ENCODE results near the gene SMC1B. TPM values are rescaled to one million over a fixed set of nuclear protein-coding genes. Genes with fewer than 3 reads are reported as not detected.
"Not testable (repeated sequence)": the region's sequence is repeated elsewhere in the genome, so short reads cannot be mapped to it uniquely, and the experiment has no call there.

SMC1B gene
- total RNA-seq, 4 donors from 2014 or later = 0.35 TPM; not detected in 3

- H3K36me3 ChIP-seq = no peaks in the 10 kb centered on the region
- no peaks in the 10 kb centered on the region for H3K27me3 ChIP-seq
- H3K4me3 ChIP-seq = no peak overlapping the region
- no peaks in the 10 kb centered on the region for H3K4me1 ChIP-seq
- H3K9me3 ChIP-seq = no peaks in the 10 kb centered on the region
- intact Hi-C loops (cut with DNase I; ENCODE audit: low total_unique reads) = loop anchor here (5.0 kb wide), 1 partner anchor 110 kb away; no protein-coding TSS in a partner anchor
- DNase-seq = no peak
- H3K27ac ChIP-seq = no peak overlapping the region
- TF ChIP-seq CTCF (IDR thresholded peaks at IDR 0.05) (no peak), POLR2A (IDR thresholded peaks at IDR 0.05) (no peak)
Observed at GRCh38 chr22:45442116-45442515, 28.7 kb upstream of the SMC1B start.

GRCh38 chr22:45441138-45441537, 27.7 kb upstream of the SMC1B start:
- Histone ChIP-seq H3K4me3 (no peak overlapping the region), H3K9me3 (no peaks in the 10 kb centered on the region), H3K27ac (peak overlapping the region; percentile 49 to 59), H3K27me3 (no peaks in the 10 kb centered on the region), H3K4me1 (no peaks in the 10 kb centered on the region), H3K36me3 (no peaks in the 10 kb centered on the region)
- intact Hi-C loops (cut with DNase I; ENCODE audit: low total_unique reads) = loop anchor here (5.0 kb wide), 1 partner anchor 111 kb away; no protein-coding TSS in a partner anchor
- DNase-seq = peak; percentile 73
- TF ChIP-seq POLR2A (IDR thresholded peaks at IDR 0.05) (no peak), CTCF (IDR thresholded peaks at IDR 0.05) (peak; percentile 71 to 87 (median 72))

GRCh38 chr22:45440688-45441087, 27.3 kb upstream of the SMC1B start:
- H3K9me3 ChIP-seq, H3K4me1 ChIP-seq, H3K36me3 ChIP-seq, DNase-seq, H3K27me3 ChIP-seq, H3K4me3 ChIP-seq: not testable (repeated sequence)
- intact Hi-C loops (cut with DNase I; ENCODE audit: low total_unique reads) = loop anchor here (5.0 kb wide), 1 partner anchor 112 kb away; no protein-coding TSS in a partner anchor
- H3K27ac ChIP-seq = peak overlapping the region; percentile 49 to 59

- H3K4me3 ChIP-seq = no peak overlapping the region
- no peak for TF ChIP-seq CTCF (IDR thresholded peaks at IDR 0.05)
- TF ChIP-seq POLR2A (IDR thresholded peaks at IDR 0.05) = no peak
- H3K9me3 ChIP-seq = no peaks in the 10 kb centered on the region
- no peaks in the 10 kb centered on the region for H3K27me3 ChIP-seq
- DNase-seq = no peak
- intact Hi-C loops (cut with DNase I; ENCODE audit: low total_unique reads) = no loop called here
- no peak overlapping the region for H3K27ac ChIP-seq
- no peaks in the 10 kb centered on the region for H3K4me1 ChIP-seq
- H3K36me3 ChIP-seq = no peaks in the 10 kb centered on the region
Observed at GRCh38 chr22:45438336-45438735, 24.9 kb upstream of the SMC1B start.

GRCh38 chr22:45436871-45437517, 23.6 kb upstream of the SMC1B start:
- not testable (repeated sequence) for H3K4me3 ChIP-seq

GRCh38 chr22:45435544-45436139, 22.2 kb upstream of the SMC1B start:
- DNase-seq = peak; percentile 92
- no peaks in the 10 kb centered on the region for H3K27me3 ChIP-seq
- no peaks in the 10 kb centered on the region for H3K4me1 ChIP-seq
- TF ChIP-seq CTCF (IDR thresholded peaks at IDR 0.05) (peak; percentile 94 to 99 (median 98)), POLR2A (IDR thresholded peaks at IDR 0.05) (no peak)
- H3K9me3 ChIP-seq = no peaks in the 10 kb centered on the region
- intact Hi-C loops (cut with DNase I; ENCODE audit: low total_unique reads) = no loop called here
- peak overlapping the region; percentile 65 to 71 for H3K27ac ChIP-seq
- no peak overlapping the region for H3K4me3 ChIP-seq
- H3K36me3 ChIP-seq = no peaks in the 10 kb centered on the region

More at GRCh38 chr22:45436871-45437517, 23.6 kb upstream of the SMC1B start:
- H3K4me1 ChIP-seq; DNase-seq; H3K36me3 ChIP-seq; H3K27me3 ChIP-seq; H3K27ac ChIP-seq; H3K9me3 ChIP-seq; intact Hi-C loops (cut with DNase I; ENCODE audit: low total_unique reads): not testable (repeated sequence)

Measured in uterus (tissue), 4 donors.